CD4-positive, alpha-beta T cell treated with Interleukin-6 for 4 hours (primary cell): Measurements from ENCODE around the gene MINAR2.

Experiments
- DNase-seq: peaks from one replicate; pipeline ENCODE4 v3.0.0-alpha.2; 2020; ENCODE audit warnings: mixed read lengths

Gene MINAR2

GRCh38 chr5:129773376-129773775, 25.5 kb downstream of the MINAR2 start:
- no peak for DNase-seq

GRCh38 chr5:129781594-129781993, 33.7 kb downstream of the MINAR2 start:
- no peak for DNase-seq

GRCh38 chr5:129803403-129803802, 55.5 kb downstream of the MINAR2 start:
- no peak for DNase-seq

- no peak for DNase-seq
Observed at GRCh38 chr5:129804705-129805104, 56.8 kb downstream of the MINAR2 start.

GRCh38 chr5:129807162-129807814, 59.4 kb downstream of the MINAR2 start:
- DNase-seq, result no peak
